SJSA1 (cell line): ENCODE results near the gene VPS13D. TPM values are rescaled to one million over a fixed set of nuclear protein-coding genes. Genes with fewer than 3 reads are reported as not detected.

ENCODE experiments used
- DNase-seq, 2 experiments: peaks; one replicate each; pipeline ENCODE4 v3.0.0-alpha.2; 2015 to 2020; ENCODE audit warnings: low spot score in 2 of 2, low read depth in 1 of 2
- H3K27ac ChIP-seq: fragments of 250-450 bp; sonication (Bioruptor Pico); 2 replicates; pipeline ENCODE4 v1.5.1; 2020; ENCODE audit warnings: mild to moderate bottlenecking, moderate library complexity
- H3K27me3 ChIP-seq: fragments of 250-450 bp; sonication (Bioruptor Pico); replicated peaks from 2 replicates; pipeline ENCODE4 v1.5.1; 2020; ENCODE audit warnings: mild to moderate bottlenecking, moderate library complexity
- H3K36me3 ChIP-seq: fragments of 250-450 bp; sonication (Bioruptor Pico); 2 replicates; pipeline ENCODE4 v1.5.1; 2020; ENCODE audit warnings: mild to moderate bottlenecking
- H3K4me1 ChIP-seq: fragments of 250-450 bp; sonication (Bioruptor Pico); replicated peaks from 2 replicates; pipeline ENCODE4 v1.6.1; 2021; ENCODE audit warnings: mild to moderate bottlenecking
- H3K4me3 ChIP-seq: fragments of 250-450 bp; sonication (Bioruptor Pico); 2 replicates; pipeline ENCODE4 v1.5.1; 2020; ENCODE audit warnings: mild to moderate bottlenecking
- H3K9me3 ChIP-seq: fragments of 250-450 bp; sonication (Bioruptor Pico); replicated peaks from 2 replicates; pipeline ENCODE4 v1.5.1; 2020; ENCODE audit warnings: mild to moderate bottlenecking
- total RNA-seq: library from RNA; depleted of rRNA; stranded (reverse); fragments of >200 nt; shearing (Covaris generic); gene quantifications from 2 replicates; pipeline ENCODE4 v1.2.3, GENCODE V29; 2014

The VPS13D gene
- total RNA-seq, 1 experiment from 2014 or later: 12.9 TPM

DNA sequence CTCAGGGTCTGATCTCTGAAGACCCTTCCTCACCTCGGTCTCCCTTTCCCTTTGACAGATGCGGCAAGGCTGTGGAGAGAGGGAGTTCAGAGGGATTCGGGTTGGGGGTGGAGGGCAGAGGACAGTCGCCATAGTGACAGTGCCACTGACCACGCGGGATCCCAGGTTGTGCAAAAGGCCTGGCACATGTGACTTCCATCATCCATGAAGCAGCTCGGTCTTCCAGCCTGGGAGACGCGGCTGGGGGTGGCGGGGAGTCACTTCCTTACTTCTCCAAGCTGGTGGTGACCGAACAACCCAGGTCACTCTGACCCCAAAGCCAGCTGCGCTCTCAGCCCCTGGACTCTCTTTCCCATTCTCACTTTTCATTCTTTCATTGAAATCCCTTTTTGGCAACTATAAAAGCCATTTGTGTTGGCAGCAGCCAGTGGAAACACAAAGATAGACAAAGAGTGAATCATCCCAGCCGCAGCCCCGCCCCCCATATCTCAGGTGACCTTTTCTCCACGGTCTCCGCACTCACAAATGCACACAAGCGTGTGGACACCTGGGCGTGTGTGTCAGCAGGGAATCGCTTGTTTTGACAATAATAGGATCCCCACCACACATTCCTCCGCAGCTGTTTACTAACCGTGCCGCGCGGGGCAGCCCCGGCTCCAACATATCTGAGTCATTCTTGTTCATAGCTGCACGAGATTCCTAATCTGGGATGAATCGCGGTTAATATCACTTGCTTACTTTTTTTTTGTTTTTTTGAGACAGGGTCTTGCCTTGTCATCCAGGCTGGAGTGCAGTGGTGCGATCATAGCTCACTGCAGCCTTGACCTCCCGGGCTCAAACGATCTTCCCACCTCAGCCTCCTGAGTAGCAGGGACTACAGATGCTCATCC is 319.9 kb downstream of the VPS13D start:
- H3K27me3 ChIP-seq: no peaks in the 10 kb centered on the region
- no peaks in the 10 kb centered on the region for H3K9me3 ChIP-seq
- H3K27ac ChIP-seq: peak overlapping the region; percentile 1; the same call in 1 of the 2 replicates
- peak; percentile 90 to 91 for DNase-seq
- 0 out of 2 replicates have a peak overlapping the region, but pooled peaks have one; percentile 3 for H3K4me3 ChIP-seq
- H3K4me1 ChIP-seq: peaks cover 20% of the 10 kb centered on the region
- no peaks in the 10 kb centered on the region for H3K36me3 ChIP-seq

DNA sequence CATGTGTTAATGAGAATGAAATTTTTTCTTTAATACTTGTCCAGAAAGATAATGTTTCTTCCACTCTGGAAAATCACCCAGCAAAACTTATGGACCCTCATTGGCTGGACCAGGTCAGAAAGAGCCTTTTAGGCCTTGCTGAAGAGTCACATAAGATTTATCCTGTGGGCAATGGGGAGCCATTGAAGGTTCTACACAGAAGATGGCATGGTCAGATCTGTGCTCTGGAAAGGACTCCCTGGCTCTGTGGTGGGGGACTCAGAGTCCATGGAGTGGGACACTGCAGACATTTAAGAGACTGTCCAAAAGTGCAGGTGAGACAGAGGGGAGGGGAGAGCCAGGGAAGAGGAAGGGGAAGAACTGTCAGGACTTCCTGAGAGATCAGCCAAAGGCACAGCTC is 321.8 kb downstream of the VPS13D start:
- no peaks in the 10 kb centered on the region for H3K36me3 ChIP-seq
- no peak for DNase-seq
- peaks cover 25% of the 10 kb centered on the region for H3K4me1 ChIP-seq
- H3K27ac ChIP-seq: no peak overlapping the region
- no peak overlapping the region for H3K4me3 ChIP-seq
- H3K9me3 ChIP-seq: no peaks in the 10 kb centered on the region
- H3K27me3 ChIP-seq: no peaks in the 10 kb centered on the region

DNA sequence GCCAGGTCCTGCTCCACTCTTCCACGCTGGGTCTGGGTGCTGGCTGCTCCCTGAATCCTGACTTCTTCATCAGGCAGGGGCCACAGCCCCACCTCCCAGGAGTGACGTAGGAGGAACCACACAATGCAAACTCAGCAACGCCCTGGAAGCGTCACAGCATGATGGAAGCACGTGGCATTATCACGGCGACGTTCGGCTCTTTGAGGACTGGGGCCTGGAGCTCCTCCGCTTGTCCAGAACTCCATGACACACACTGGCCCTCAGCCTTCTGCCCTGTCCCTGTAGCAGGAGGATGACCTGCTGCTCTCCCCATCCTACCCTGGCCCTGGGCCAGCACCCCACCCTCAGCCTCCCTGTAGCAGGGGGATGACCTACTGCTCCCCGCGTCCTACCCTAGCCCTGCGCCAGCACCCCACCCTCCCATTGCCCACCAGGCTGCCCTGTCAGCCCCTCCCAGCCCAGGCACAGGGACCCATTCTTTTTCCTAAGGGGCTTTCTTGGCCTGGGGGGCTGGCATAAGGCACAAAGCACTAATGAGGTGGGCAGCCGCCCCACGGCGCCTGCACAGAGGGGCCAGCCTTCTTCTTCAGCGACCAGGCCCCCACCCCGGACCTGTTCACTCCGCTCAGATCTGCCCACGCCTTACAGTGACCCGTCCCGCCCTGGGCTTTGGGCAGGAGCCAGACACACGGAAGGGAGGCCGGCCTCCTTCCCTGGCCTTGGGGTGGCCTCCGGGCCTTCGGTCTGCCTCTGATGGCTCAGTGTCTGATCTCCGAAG is 322.5 kb downstream of the VPS13D start:
- no peaks in the 10 kb centered on the region for H3K36me3 ChIP-seq
- no peak for DNase-seq
- H3K9me3 ChIP-seq: no peaks in the 10 kb centered on the region
- peaks cover 32% of the 10 kb centered on the region for H3K4me1 ChIP-seq
- no peak overlapping the region for H3K27ac ChIP-seq
- H3K27me3 ChIP-seq: no peaks in the 10 kb centered on the region
- H3K4me3 ChIP-seq: no peak overlapping the region

DNA sequence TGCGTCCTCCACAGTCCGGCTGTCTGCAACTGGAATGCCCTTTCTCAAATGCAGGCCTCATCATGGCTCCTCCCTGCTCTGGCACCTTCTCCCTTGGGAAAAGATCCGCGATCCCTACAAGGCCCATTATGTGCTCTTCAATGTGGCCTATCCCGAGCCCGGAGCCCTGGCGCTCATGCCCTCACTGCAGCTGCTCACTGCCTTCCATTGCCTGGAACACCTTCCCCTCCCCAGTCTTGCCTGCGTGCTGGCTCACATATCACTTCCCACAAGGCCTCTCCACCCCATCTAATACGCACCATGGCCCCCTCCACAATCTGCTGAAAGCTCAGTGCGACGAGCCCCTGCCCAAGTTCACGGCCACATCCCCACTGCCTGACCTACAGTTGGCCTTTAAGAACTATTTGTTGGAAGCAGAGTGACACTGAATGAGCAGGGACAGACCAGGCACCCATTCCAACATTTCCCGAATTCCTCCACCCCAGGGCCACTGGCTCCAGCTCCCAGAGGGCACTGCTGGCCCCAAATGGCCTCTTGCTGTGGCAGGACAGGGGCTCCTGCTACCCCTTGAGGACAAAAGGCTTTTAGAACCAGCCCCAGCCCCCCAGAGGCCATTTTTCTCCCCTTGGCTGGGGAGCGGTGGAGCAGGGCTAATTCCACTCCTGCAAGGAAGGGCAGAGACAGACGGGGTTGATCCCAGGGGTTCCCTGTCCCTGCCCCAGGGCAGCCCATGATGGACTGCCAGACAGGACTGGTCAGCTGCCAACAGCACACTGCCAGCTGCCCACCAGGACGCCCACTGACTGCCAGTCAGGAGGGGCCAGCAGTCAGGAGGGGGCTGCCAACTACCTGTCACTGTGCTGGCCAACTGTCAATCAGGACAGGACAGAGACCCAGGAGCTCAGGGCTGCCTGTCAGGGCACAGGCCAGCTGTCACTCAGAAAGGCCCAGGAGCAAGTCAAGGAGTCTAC is 323.4 kb downstream of the VPS13D start:
- H3K27ac ChIP-seq: no peak overlapping the region
- no peaks in the 10 kb centered on the region for H3K36me3 ChIP-seq
- no peak overlapping the region for H3K4me3 ChIP-seq
- H3K4me1 ChIP-seq: peaks cover 35% of the 10 kb centered on the region
- 0 out of 2 replicates have a peak, but pooled peaks cover 2% of the 10 kb centered on the region for H3K9me3 ChIP-seq
- H3K27me3 ChIP-seq: no peaks in the 10 kb centered on the region
- DNase-seq: no peak

DNA sequence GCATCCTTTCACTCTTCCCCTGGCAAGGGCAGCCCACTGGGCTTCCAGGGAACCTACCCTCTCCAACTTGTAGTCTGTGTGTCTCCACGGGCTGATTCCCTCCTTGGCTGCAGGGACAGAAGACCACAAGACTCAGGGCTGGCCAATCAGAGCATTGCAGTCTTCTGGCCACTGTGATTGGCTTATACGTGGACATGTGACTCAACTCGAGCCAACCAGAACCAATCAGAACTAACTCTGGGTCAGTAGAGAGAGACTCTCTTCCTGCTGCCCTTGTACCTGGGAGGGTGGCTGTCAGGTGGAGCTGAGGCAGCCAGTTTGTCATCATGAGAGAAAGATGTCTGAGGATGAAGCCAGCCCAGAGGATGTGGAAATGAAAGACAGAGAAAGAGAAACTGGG is 324.1 kb downstream of the VPS13D start:
- Histone ChIP-seq H3K27ac (no peak overlapping the region), H3K9me3 (0 out of 2 replicates have a peak, but pooled peaks cover 2% of the 10 kb centered on the region), H3K27me3 (no peaks in the 10 kb centered on the region), H3K4me3 (no peak overlapping the region), H3K4me1 (peaks cover 31% of the 10 kb centered on the region), H3K36me3 (no peaks in the 10 kb centered on the region)
- DNase-seq: no peak

DNA sequence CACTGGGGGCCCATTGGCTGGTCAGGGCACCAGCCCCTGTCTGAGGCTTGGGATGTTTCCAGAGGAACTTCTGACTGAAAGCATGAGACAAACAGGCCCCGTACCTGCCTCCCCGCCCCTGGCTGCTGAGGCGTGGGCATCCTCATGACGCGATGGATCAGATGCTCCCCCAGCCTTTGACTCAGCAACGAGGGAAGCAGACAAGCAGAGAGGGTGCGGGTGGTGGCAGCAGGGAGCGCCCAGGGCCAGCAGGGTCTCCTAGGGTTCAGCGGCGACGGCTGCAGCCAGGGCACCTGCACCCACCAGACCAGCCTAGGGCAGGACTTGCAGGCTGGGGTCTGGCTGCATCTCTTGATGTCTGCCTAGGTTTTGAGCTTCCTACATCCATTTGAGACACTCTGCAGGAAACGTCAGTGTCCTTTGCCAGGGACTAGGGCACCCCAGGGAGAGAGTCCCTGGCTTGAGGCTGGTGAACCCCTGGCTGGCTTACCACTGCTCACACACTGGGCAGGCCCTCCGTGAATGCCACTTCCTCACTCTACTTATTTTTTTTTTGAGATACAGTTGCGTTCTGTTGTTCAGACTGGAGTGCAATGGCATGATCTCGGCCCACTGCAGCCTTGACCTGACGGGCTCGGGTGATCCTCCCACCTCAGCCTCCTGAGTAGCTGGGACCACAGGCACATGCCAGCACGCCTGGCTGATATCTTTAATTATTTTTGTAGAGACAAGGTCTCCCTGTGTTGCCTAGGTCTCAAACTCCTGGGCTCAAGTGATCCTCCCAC is 324.9 kb downstream of the VPS13D start:
- no peak for DNase-seq
- H3K27me3 ChIP-seq: no peaks in the 10 kb centered on the region
- H3K9me3 ChIP-seq: 0 out of 2 replicates have a peak, but pooled peaks cover 2% of the 10 kb centered on the region
- H3K4me1 ChIP-seq: peaks cover 24% of the 10 kb centered on the region
- no peak overlapping the region for H3K27ac ChIP-seq
- H3K36me3 ChIP-seq: no peaks in the 10 kb centered on the region
- H3K4me3 ChIP-seq: no peak overlapping the region

DNA sequence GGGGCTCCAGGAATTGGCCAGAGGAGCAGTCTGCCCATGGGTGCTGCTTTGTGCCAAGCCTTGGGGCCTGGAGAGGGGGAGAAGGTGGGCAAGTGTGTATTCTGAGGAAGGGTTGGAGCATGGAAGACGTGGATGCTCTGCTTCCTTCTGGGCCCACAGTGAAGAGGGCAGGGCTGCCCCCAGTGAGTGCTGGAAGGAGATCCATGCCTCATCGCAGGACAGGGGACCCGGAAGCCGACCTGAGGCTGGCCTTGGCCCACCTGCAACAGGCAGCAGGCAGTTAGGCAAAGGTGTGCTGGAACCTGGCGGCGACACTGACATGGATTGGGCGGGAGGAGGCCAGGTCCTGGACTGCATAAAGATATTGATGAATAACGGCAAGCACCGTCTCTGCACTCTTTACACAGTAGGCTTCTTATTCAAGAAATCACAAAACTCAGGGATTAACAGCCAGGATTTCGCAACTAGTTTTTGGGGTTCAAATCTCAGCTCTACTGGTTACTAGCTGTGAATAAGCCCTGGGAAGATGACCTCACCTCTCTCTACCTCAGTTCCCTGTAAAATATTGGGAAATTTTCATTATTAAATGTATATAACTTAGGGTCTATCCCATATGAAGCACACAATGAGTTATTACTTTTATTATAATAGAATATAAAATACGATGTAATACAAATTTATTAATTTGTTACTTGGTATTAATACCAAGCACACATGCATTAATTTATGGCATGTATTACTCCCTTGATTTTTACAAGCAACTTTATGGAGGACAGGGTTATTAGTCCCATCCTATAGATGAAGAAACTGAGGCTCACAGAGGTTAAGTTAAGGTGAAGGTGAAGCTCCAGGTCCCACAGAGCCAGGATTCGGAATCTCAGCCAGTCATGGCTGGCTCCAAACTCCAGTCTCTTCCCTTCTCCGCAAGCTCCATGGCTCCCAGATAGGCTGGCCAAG is 325.9 kb downstream of the VPS13D start:
- DNase-seq: no peak
- H3K27me3 ChIP-seq: no peaks in the 10 kb centered on the region
- H3K4me3 ChIP-seq: no peak overlapping the region
- H3K9me3 ChIP-seq: 0 out of 2 replicates have a peak, but pooled peaks cover 2% of the 10 kb centered on the region
- no peaks in the 10 kb centered on the region for H3K36me3 ChIP-seq
- H3K4me1 ChIP-seq: peaks cover 15% of the 10 kb centered on the region
- peak overlapping the region; percentile 48; the same call in 1 of the 2 replicates for H3K27ac ChIP-seq

DNA sequence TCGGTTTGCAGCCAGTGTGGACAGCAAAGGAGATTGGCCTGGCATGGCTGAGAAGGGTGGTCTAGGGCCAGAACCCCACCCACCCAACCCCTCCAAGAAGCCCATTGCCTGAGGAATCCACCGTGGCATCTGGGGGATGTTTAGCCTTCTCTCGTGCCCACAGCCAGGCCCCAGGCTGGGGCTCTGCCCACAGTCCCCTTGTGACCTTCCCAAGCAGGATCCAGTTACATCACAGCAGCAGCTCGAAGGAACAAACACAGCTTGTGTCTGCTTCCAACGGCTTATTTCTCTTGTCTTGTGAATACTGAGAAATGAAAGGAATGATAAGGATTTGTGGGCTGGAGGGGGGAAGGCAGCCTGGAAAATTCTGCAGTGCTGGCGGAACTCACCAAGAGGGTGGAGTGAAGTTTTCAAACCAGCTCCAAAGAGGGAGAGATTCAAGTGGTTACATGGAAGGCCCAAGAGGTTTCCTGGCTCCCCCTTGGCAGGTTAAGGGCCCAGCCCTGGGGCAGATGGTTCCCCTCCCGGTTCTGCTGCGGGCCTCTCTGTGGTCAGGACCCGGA is 326.6 kb downstream of the VPS13D start:
- 0 out of 2 replicates have a peak, but pooled peaks cover 2% of the 10 kb centered on the region for H3K9me3 ChIP-seq
- peaks cover 15% of the 10 kb centered on the region for H3K4me1 ChIP-seq
- H3K27me3 ChIP-seq: no peaks in the 10 kb centered on the region
- H3K27ac ChIP-seq: peak overlapping the region; percentile 62
- H3K4me3 ChIP-seq: no peak overlapping the region
- peak; percentile 67 to 82 for DNase-seq
- no peaks in the 10 kb centered on the region for H3K36me3 ChIP-seq

DNA sequence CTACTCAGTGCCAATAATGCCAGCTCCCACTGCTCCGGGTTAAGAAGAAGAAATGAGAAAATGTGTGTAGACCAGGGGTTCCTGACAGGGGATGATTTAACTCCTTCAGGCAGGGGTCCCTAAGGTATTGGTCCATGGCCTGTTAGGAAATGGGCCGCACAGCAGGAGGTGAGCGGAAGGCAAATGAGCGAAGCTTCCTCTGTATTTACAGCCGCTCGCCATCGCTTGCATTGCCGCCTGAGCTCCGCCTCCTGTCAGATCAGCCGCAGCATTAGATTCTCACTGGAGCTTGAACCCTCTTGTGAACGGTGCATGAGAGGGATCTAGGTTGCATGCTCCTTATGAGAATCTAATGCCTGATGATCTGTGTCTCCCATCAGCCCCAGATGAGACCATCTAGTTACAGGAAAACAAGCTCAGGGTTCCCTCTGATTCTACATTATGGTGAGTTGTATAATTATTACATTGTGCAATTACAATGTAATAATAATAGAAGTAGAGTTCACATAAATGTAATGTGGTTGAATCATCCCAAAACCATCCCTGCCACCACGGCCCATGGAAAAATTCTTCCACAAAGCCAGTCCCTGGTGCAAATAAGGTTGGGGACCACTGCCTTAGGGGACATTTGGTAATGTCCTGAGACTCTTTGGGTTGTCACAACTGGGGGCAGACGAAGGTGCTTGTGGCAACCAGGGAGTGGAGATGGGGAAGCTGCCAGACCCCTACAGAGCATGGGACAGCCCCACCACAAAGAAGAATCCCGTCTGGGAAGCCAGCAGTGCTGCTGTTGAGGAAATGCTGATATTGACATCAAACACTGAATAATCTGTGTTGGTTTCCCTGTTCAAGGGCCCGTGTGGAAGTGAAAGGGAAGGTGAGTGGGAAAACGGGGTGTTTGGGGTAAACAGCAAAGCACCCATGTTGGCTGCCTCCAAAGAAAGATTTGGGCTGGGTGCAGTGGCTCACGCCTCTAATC is 327.4 kb downstream of the VPS13D start:
- no peak overlapping the region for H3K4me3 ChIP-seq
- H3K27me3 ChIP-seq: no peaks in the 10 kb centered on the region
- no peaks in the 10 kb centered on the region for H3K36me3 ChIP-seq
- peak overlapping the region; percentile 62 for H3K27ac ChIP-seq
- DNase-seq: no peak
- peaks cover 15% of the 10 kb centered on the region for H3K4me1 ChIP-seq
- H3K9me3 ChIP-seq: 0 out of 2 replicates have a peak, but pooled peaks cover 2% of the 10 kb centered on the region

DNA sequence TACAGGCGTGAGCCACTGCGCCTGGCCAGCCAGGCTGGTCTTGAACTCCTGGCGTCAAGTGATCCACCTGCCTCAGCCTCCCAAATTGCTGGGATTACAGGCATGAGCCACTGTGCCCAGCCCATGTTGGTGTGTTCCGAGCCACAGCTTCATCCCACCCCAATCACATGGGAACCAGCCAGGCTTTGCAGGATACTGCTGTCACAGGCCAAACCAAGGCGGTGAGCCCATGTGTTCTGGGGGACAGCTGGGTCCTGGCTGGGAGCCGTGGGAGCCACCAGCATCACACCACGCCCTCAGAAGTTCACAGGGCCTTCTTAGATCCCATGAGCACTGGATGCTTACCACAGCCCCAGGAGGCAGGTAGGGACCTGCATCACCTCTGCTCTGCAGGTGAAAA is 331.3 kb downstream of the VPS13D start:
- Histone ChIP-seq H3K9me3 (peaks cover 13% of the 10 kb centered on the region; the same call in 1 of the 2 replicates), H3K36me3 (no peaks in the 10 kb centered on the region), H3K27me3 (no peaks in the 10 kb centered on the region), H3K4me1 (peaks cover 13% of the 10 kb centered on the region), H3K4me3 (no peak overlapping the region), H3K27ac (no peak overlapping the region)
- DNase-seq: no peak
